Brain microvascular endothelial cell (primary cell): ENCODE data around the gene FLRT1.
A peak's percentile ranks its signal among the peaks of the same experiment; 100 is the strongest.

Experiments used
- DNase-seq: peaks from one replicate; pipeline ENCODE4 v3.0.0-alpha.2; 2020
- H3K27ac ChIP-seq: fragments of 250-450 bp; sonication (Bioruptor Pico); 2 replicates; pipeline ENCODE4 v1.5.1; 2020; ENCODE audit warnings: mild to moderate bottlenecking, moderate library complexity
- H3K27me3 ChIP-seq: fragments of 250-450 bp; sonication (Bioruptor Pico); replicated peaks from 2 replicates; pipeline ENCODE4 v1.5.1; 2020; ENCODE audit warnings: mild to moderate bottlenecking
- H3K36me3 ChIP-seq: fragments of 250-450 bp; sonication (Bioruptor Pico); replicated peaks from 2 replicates; pipeline ENCODE4 v1.5.1; 2020; ENCODE audit warnings: mild to moderate bottlenecking
- H3K4me3 ChIP-seq: 2 replicates; pipeline ENCODE4 v1.5.1; 2011; ENCODE audit warnings: low read depth, mild to moderate bottlenecking, control low read depth, low read length, moderate library complexity
- CTCF ChIP-seq: IDR thresholded peaks from 2 replicates; pipeline ENCODE4 v1.5.1; 2011; ENCODE audit warnings: low read depth, mild to moderate bottlenecking, moderate library complexity, low read length, control low read depth, inconsistent platforms; ENCODE audit errors: missing control alignments
- in situ Hi-C: cut with HindIII; loops from 2 replicates; pipeline ENCODE4 v1.10.0; 2017; ENCODE audit warnings: low sequenced_read_pairs, low pct_ligation_motif_present

Gene FLRT1

GRCh38 chr11:64059339-64060140 lies 23.8 kb downstream of the FLRT1 start:
- no peak for DNase-seq
- H3K4me3 ChIP-seq = no peak overlapping the region
- in situ Hi-C loops = no loop called here
- peaks cover 2% of the 10 kb centered on the region for H3K27me3 ChIP-seq
- no peak for TF ChIP-seq CTCF
- no peak overlapping the region for H3K27ac ChIP-seq
- H3K36me3 ChIP-seq = no peaks in the 10 kb centered on the region

- peaks cover 2% of the 10 kb centered on the region for H3K27me3 ChIP-seq
- in situ Hi-C loops = no loop called here
- H3K4me3 ChIP-seq = peak overlapping the region; percentile 17
Observed at GRCh38 chr11:64060263-64060860, 24.6 kb downstream of the FLRT1 start.

GRCh38 chr11:64060861-64061444 lies 25.2 kb downstream of the FLRT1 start:
- in situ Hi-C loops = no loop called here
- Histone ChIP-seq H3K27me3 (peaks cover 2% of the 10 kb centered on the region), H3K4me3 (peak overlapping the region; percentile 39), H3K27ac (no peak overlapping the region), H3K36me3 (no peaks in the 10 kb centered on the region)
- no peak for TF ChIP-seq CTCF
- DNase-seq = peak; percentile 9

More at GRCh38 chr11:64060263-64060860, 24.6 kb downstream of the FLRT1 start:
- TF ChIP-seq CTCF = no peak
- Histone ChIP-seq H3K36me3 (no peaks in the 10 kb centered on the region), H3K27ac (no peak overlapping the region)
- no peak for DNase-seq

- in situ Hi-C loops = no loop called here
- no peak for TF ChIP-seq CTCF
Observed at GRCh38 chr11:64062185-64063039, 26.7 kb downstream of the FLRT1 start.

GRCh38 chr11:64063777-64064176 lies 28.0 kb downstream of the FLRT1 start:
- Histone ChIP-seq H3K27ac (no peak overlapping the region), H3K4me3 (no peak overlapping the region), H3K27me3 (peaks cover 4% of the 10 kb centered on the region), H3K36me3 (no peaks in the 10 kb centered on the region)
- no peak for TF ChIP-seq CTCF
- in situ Hi-C loops = no loop called here
- no peak for DNase-seq

More at GRCh38 chr11:64062185-64063039, 26.7 kb downstream of the FLRT1 start:
- H3K36me3 ChIP-seq = no peaks in the 10 kb centered on the region
- H3K4me3 ChIP-seq = no peak overlapping the region
- peaks cover 2% of the 10 kb centered on the region for H3K27me3 ChIP-seq
- H3K27ac ChIP-seq = no peak overlapping the region
- no peak for DNase-seq
